ENCODE data around the gene AGAP3.
A peak's percentile ranks its signal among the peaks of the same experiment; 100 is the strongest.

DNA sequence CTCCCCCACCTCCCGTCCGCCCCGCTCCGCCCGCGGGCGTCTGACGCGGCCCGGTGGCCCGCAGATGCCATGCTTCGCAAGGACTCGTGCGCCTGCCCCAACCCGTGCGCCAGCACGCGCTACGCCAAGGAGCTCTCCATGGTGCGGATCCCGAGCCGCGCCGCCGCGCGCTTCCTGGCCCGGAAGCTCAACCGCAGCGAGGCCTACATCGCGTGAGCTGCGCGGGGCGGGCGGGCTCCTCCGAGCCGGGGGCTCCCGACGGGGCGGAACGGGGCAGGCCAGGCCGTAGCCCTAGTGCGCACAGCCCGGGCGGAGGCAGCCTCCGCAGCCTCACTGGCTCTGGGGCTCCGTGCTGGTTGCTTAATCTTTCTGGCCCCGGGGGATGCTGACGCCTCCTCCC is 35.2 kb upstream of the AGAP3 start:
- TF ChIP-seq, protein P1, sequence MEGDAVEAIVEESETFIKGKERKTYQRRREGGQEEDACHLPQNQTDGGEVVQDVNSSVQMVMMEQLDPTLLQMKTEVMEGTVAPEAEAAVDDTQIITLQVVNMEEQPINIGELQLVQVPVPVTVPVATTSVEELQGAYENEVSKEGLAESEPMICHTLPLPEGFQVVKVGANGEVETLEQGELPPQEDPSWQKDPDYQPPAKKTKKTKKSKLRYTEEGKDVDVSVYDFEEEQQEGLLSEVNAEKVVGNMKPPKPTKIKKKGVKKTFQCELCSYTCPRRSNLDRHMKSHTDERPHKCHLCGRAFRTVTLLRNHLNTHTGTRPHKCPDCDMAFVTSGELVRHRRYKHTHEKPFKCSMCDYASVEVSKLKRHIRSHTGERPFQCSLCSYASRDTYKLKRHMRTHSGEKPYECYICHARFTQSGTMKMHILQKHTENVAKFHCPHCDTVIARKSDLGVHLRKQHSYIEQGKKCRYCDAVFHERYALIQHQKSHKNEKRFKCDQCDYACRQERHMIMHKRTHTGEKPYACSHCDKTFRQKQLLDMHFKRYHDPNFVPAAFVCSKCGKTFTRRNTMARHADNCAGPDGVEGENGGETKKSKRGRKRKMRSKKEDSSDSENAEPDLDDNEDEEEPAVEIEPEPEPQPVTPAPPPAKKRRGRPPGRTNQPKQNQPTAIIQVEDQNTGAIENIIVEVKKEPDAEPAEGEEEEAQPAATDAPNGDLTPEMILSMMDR (IDR thresholded peaks at IDR 0.05) = no peak
- no peak for TF ChIP-seq POLR2AphosphoS5 (IDR thresholded peaks at IDR 0.05; ENCODE audit: low read depth, low read length)
- TF ChIP-seq, protein P2, sequence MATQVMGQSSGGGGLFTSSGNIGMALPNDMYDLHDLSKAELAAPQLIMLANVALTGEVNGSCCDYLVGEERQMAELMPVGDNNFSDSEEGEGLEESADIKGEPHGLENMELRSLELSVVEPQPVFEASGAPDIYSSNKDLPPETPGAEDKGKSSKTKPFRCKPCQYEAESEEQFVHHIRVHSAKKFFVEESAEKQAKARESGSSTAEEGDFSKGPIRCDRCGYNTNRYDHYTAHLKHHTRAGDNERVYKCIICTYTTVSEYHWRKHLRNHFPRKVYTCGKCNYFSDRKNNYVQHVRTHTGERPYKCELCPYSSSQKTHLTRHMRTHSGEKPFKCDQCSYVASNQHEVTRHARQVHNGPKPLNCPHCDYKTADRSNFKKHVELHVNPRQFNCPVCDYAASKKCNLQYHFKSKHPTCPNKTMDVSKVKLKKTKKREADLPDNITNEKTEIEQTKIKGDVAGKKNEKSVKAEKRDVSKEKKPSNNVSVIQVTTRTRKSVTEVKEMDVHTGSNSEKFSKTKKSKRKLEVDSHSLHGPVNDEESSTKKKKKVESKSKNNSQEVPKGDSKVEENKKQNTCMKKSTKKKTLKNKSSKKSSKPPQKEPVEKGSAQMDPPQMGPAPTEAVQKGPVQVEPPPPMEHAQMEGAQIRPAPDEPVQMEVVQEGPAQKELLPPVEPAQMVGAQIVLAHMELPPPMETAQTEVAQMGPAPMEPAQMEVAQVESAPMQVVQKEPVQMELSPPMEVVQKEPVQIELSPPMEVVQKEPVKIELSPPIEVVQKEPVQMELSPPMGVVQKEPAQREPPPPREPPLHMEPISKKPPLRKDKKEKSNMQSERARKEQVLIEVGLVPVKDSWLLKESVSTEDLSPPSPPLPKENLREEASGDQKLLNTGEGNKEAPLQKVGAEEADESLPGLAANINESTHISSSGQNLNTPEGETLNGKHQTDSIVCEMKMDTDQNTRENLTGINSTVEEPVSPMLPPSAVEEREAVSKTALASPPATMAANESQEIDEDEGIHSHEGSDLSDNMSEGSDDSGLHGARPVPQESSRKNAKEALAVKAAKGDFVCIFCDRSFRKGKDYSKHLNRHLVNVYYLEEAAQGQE (IDR thresholded peaks at IDR 0.05; ENCODE audit: insufficient read depth in 1 of 2, low read depth in 2 of 2, low read length in 1 of 2) = peak; percentile 90 to 97

All from Panc1 (cell line).